ENCODE measurements around the gene NR2F1-AS1. TPM values are rescaled to one million over a fixed set of nuclear protein-coding genes. Genes with fewer than 3 reads are reported as not detected.

Gene NR2F1-AS1
- total and polyA plus RNA-seq, 2 experiments from 2014 or later: 0.45 to 0.49 TPM

DNA sequence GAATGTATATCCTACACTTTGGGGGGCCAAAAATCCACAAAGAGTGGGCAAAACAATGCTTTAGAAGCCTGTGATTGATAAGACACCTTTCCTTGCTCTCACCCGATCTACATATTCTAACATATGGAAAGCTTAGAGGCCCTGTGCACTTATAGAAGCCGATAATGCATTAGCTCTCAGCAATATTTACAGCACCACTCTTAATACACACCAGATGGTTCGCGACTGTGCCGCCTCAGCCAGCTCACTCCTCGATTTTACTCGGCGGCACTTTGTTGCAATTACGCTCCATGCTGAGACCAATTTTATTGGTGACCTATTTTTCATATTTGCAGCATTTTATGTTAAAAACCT lies 20.8 kb upstream of the NR2F1-AS1 start:
- peaks cover 7% of the 10 kb centered on the region for H3K4me1 ChIP-seq (ENCODE audit: low read depth)
- DNase-seq (ENCODE audit: low read depth in 1 of 2, low spot score in 1 of 2): no peak
- H3K4me3 ChIP-seq: no peak overlapping the region
- H3K36me3 ChIP-seq: no peaks in the 10 kb centered on the region
- no peak overlapping the region for H3K27ac ChIP-seq
- no peaks in the 10 kb centered on the region for H3K9me3 ChIP-seq (ENCODE audit: low read depth)
- H3K27me3 ChIP-seq: peaks cover 100% of the 10 kb centered on the region
- TF ChIP-seq, protein P1, sequence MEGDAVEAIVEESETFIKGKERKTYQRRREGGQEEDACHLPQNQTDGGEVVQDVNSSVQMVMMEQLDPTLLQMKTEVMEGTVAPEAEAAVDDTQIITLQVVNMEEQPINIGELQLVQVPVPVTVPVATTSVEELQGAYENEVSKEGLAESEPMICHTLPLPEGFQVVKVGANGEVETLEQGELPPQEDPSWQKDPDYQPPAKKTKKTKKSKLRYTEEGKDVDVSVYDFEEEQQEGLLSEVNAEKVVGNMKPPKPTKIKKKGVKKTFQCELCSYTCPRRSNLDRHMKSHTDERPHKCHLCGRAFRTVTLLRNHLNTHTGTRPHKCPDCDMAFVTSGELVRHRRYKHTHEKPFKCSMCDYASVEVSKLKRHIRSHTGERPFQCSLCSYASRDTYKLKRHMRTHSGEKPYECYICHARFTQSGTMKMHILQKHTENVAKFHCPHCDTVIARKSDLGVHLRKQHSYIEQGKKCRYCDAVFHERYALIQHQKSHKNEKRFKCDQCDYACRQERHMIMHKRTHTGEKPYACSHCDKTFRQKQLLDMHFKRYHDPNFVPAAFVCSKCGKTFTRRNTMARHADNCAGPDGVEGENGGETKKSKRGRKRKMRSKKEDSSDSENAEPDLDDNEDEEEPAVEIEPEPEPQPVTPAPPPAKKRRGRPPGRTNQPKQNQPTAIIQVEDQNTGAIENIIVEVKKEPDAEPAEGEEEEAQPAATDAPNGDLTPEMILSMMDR (IDR thresholded peaks at IDR 0.05; ENCODE audit: low read depth, low read length): no peak

DNA sequence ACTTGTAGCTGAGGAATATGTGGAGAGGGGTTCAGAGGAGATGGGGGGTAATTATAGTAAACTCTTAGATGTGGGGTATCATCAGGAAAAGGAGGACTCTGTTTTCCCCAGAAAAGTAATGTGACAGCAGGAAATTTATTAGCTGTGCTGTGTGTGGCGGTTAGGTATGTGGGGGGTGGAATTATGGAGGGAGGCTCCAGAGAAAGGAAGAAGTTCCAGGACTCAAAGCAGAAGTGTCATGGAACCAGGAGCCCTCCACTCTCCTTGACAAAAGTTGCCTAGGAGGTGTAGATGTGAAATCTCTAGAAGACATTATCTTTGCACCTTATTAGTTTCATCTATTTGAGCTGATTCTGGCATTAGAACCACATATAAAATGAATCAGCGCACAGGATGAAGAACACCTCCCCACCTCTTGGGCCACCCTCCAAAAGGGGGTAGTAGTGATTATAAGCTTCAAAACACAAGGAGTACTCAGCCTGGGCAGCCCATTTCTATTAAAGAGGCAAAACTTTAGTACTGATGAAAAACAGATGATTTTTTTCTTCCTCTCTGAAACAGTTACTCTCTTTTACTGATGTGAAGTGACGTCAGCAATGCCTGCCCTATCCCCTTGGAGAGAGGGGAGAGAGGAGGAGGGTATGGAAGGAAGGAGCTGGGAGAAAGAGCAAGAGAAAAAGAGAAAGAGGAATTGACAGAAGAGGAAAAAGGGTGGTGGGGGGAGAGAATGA lies 20.2 kb upstream of the NR2F1-AS1 start:
- peaks cover 7% of the 10 kb centered on the region for H3K4me1 ChIP-seq (ENCODE audit: low read depth)
- no peaks in the 10 kb centered on the region for H3K36me3 ChIP-seq
- H3K27me3 ChIP-seq: peaks cover 100% of the 10 kb centered on the region
- H3K4me3 ChIP-seq: no peak overlapping the region
- no peak overlapping the region for H3K27ac ChIP-seq
- H3K9me3 ChIP-seq (ENCODE audit: low read depth): no peaks in the 10 kb centered on the region
- TF ChIP-seq, protein P1 (IDR thresholded peaks at IDR 0.05; ENCODE audit: low read depth, low read length): no peak
- DNase-seq (ENCODE audit: low read depth in 1 of 2, low spot score in 1 of 2): no peak

DNA sequence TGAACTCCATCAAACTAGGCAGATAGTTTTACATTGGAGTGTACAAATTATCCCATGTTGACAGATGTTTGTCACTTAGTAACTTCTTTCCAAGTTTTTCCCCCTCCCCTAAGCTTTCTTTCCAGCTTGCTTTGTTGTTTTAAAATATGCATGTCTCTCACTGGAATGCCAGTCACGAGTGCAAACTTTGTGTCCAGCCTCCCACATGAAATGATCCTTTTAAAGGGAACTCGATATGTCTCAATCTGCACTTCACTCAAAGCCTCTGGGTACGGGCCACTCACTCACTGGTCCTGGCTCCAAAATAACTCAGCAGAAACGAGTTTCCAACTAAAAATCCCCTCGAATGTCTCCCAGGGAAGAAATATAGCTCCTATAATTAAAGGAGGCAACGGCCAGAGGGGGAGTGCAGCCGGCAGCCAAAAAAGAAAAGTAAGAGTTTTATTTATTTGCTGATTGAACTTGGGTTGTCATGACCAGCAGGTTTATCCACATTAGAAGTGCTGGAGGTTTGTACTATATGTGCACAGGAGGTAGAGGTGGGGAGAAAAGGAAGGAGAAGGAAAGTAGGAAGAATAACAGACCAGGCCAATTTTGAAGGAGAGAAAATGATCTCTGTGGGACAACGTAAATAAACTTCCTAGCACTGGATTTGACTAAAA lies 19.5 kb upstream of the NR2F1-AS1 start:
- Histone ChIP-seq H3K36me3 (no peaks in the 10 kb centered on the region), H3K4me1 (ENCODE audit: low read depth) (peaks cover 7% of the 10 kb centered on the region), H3K27ac (no peak overlapping the region), H3K4me3 (no peak overlapping the region), H3K27me3 (peaks cover 100% of the 10 kb centered on the region), H3K9me3 (ENCODE audit: low read depth) (no peaks in the 10 kb centered on the region)
- TF ChIP-seq, protein P1 (IDR thresholded peaks at IDR 0.05; ENCODE audit: low read depth, low read length): no peak
- DNase-seq (ENCODE audit: low read depth in 1 of 2, low spot score in 1 of 2): no peak

DNA sequence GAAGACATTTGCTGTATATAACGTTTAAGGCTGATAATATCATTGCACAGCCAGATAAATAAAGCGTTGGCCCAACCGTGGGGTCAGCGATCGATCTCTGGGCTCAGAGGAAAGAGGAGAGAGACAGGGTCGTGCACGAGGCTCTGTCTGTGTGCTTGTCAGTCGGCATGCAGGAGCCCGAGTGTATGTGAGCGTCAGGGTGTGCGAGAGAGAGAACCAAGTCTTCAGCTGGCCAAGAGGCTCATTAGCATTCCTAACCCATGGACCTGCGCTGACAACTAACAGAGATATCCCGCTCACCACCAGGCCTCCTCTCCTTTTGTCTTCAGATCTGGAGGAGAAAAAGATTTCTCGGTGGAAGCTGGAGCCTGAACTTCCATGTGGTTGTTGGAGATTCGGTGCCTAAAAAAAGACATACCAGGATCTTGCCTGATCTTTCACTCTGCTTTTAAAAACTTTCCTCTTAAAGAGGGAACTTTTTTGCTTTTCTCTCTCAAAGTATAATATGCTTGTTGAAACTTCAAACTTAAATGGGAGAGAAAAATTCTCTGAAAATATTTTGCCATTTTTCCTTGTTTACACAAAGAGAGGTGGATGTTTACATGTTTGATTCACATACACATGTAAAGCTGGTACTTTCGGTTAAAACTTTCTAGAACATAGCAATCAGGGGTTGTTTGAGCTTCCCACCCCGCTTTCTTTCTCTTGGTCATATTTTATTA lies 18.5 kb upstream of the NR2F1-AS1 start:
- peaks cover 100% of the 10 kb centered on the region for H3K27me3 ChIP-seq
- DNase-seq (ENCODE audit: low read depth in 1 of 2, low spot score in 1 of 2): no peak
- no peaks in the 10 kb centered on the region for H3K36me3 ChIP-seq
- H3K27ac ChIP-seq: no peak overlapping the region
- no peaks in the 10 kb centered on the region for H3K9me3 ChIP-seq (ENCODE audit: low read depth)
- no peak overlapping the region for H3K4me3 ChIP-seq
- peaks cover 7% of the 10 kb centered on the region for H3K4me1 ChIP-seq (ENCODE audit: low read depth)
- TF ChIP-seq, protein P1 (IDR thresholded peaks at IDR 0.05; ENCODE audit: low read depth, low read length): no peak

DNA sequence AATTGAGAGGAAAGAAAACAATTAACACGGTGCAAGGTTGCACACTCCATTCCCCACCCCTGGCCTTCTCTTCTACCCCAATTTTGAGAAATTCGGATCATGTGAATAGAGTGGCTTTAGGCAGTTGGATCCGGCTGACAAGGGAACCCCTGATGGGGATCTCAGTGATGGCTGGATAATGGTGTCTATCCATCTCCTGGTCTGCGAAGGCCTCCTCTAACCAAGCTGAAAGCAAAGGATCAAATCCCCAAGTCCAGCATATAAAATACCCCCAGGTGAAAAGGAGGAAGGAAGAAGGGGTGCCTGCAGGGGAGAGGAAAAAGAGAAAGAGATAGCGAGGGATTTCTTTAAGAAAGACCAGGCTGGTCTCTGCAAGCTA lies 18.0 kb upstream of the NR2F1-AS1 start:
- H3K27me3 ChIP-seq: peaks cover 100% of the 10 kb centered on the region
- no peaks in the 10 kb centered on the region for H3K9me3 ChIP-seq (ENCODE audit: low read depth)
- TF ChIP-seq, protein P1 (IDR thresholded peaks at IDR 0.05; ENCODE audit: low read depth, low read length): no peak
- DNase-seq (ENCODE audit: low read depth in 1 of 2, low spot score in 1 of 2): no peak
- H3K36me3 ChIP-seq: no peaks in the 10 kb centered on the region
- H3K27ac ChIP-seq: no peak overlapping the region
- no peak overlapping the region for H3K4me3 ChIP-seq
- peaks cover 7% of the 10 kb centered on the region for H3K4me1 ChIP-seq (ENCODE audit: low read depth)

Measured in cardiac muscle cell (in vitro differentiated cells and primary cell).